ENCODE measurements around the gene LBH. TPM values are rescaled to one million over a fixed set of nuclear protein-coding genes. Genes with fewer than 3 reads are reported as not detected.

LBH gene
- total RNA-seq, 1 donor from 2014 or later = 116 TPM

GRCh38 chr2:30260941-30261340, 29.6 kb downstream of the LBH start:
- no peak for DNase-seq (ENCODE audit: low spot score in 2 of 2)
- no peaks in the 10 kb centered on the region for H3K9me3 ChIP-seq
- peaks cover 0 to 2% of the 10 kb centered on the region in 2 donors for H3K4me1 ChIP-seq
- intact Hi-C loops (cut with DNase I) = no loop called here
- H3K27me3 ChIP-seq = no peaks in the 10 kb centered on the region
- TF ChIP-seq CTCF (IDR thresholded peaks at IDR 0.05) = no peak
- no peak overlapping the region for H3K4me3 ChIP-seq
- peaks cover 33 to 42% of the 10 kb centered on the region in 2 donors for H3K36me3 ChIP-seq
- no peak overlapping the region for H3K27ac ChIP-seq

- intact Hi-C loops (cut with DNase I) = no loop called here
- TF ChIP-seq CTCF (IDR thresholded peaks at IDR 0.05) = no peak
- no peak for DNase-seq (ENCODE audit: low spot score in 2 of 2)
- Histone ChIP-seq H3K27ac (no peak overlapping the region), H3K36me3 (peaks cover 33 to 34% of the 10 kb centered on the region in 2 donors), H3K9me3 (no peaks in the 10 kb centered on the region), H3K4me3 (no peak overlapping the region), H3K27me3 (no peaks in the 10 kb centered on the region), H3K4me1 (peaks cover 5 to 9% of the 10 kb centered on the region in 2 donors)
Measured at GRCh38 chr2:30261695-30262211, 30.4 kb downstream of the LBH start.

DNA sequence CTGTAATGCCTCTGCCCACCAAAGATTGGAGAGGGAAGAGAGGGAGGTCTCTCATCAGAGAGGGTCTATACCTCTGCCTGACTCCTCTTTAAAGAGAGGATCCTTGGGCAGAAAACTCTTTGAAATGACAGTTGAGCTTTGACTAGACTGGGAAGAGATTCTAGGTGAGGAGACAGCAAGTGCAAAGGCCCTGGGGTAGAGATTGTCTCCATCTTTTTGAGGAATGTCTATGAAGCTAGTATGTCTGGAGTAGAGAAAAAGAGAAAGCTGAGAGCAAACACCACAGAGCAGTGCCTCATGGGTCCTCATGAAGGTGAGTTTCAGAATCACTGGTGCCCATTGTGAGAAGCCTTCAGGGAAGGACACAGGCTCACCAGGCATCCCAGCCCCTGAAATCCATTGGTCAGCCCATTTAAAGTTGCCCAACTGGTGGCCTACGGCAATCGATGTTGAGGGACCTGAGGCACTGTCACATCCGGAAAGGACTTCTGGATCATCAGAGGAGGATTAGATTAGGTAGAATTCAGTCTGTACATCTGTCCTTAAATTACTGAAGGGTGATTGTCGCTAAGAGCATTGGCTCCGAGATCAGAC, 31.5 kb downstream of the LBH start:
- intact Hi-C loops (cut with DNase I) = no loop called here
- Histone ChIP-seq H3K9me3 (no peaks in the 10 kb centered on the region), H3K4me3 (no peak overlapping the region), H3K36me3 (peaks cover 22 to 24% of the 10 kb centered on the region in 2 donors), H3K27ac (no peak overlapping the region), H3K27me3 (no peaks in the 10 kb centered on the region), H3K4me1 (peaks cover 5 to 11% of the 10 kb centered on the region in 2 donors)
- no peak for DNase-seq (ENCODE audit: low spot score in 2 of 2)
- TF ChIP-seq CTCF (IDR thresholded peaks at IDR 0.05) = no peak

DNA sequence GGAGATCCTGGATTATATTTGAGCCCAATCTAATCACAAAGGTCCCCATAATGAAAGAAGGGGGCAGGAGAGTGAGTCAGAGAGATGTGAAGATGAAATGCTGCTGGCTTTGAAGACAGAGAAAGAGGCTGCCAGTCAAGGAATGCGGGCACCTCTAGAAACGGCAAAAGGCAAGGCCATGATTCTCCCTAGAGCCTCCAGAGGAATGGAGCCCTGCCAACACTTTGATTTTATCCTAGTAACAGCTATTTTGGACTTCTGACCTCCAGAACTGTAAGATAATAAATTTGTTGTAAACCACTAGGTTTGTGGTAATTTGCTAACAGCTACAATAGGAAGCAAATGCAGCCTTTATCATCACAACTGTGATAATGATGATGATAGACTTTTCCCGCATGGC, 32.9 kb downstream of the LBH start:
- H3K27ac ChIP-seq = no peak overlapping the region
- no peak overlapping the region for H3K4me3 ChIP-seq
- TF ChIP-seq CTCF (IDR thresholded peaks at IDR 0.05) = no peak
- H3K36me3 ChIP-seq = peaks cover 8 to 9% of the 10 kb centered on the region in 2 donors
- H3K27me3 ChIP-seq = no peaks in the 10 kb centered on the region
- no peaks in the 10 kb centered on the region for H3K9me3 ChIP-seq
- DNase-seq (ENCODE audit: low spot score in 2 of 2) = no peak
- intact Hi-C loops (cut with DNase I) = no loop called here
- H3K4me1 ChIP-seq = peaks cover 5 to 14% of the 10 kb centered on the region in 2 donors

DNA sequence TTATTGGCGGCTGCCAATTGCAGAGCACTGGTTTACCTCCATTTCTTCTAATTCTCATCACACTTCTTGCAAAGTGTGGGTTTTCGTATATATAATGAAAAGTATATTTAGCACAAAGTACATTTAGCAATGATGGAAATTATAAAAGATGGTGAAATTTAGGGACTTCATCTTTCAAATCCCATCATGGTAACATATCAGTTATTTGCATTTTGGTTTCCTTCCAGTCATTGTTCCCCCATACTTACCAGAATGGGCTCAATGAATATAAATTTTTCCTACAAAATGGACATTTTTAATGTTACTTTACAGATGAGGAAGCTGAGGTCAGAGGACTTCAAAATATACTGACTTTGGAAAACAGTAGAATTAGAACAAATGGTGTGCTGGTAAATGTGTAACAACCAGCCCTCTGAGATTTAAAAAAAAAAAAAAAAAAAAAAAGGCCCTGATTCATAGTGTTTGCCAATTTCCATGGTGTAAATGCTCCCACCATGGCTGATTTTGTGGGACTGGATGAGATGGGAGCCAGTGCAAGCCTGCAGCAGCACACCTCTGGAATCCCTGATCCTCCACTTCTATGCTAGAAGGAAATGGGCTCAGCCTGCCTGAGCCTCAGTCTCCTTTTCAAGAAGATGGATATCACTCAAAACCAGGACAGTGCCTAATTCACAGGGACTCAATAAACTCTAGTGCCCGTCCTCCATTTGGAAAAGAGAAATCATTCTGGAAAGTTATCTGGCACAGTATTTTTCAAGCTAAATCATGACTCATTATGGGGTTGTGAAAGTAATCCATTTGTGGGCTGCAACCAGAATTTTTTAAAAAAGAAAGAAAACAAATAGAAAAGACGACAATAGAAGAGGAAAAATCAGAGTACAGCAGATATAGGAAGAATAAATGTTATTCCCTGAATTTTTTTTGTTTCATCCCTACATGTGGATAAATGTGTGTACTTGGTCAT, 34.0 kb downstream of the LBH start:
- no peaks in the 10 kb centered on the region for H3K27me3 ChIP-seq
- H3K4me3 ChIP-seq = no peak overlapping the region
- peaks cover 0 to 6% of the 10 kb centered on the region in 2 donors for H3K36me3 ChIP-seq
- H3K9me3 ChIP-seq = no peaks in the 10 kb centered on the region
- DNase-seq (ENCODE audit: low spot score in 2 of 2) = no peak
- peaks cover 5 to 14% of the 10 kb centered on the region in 2 donors for H3K4me1 ChIP-seq
- no peak for TF ChIP-seq CTCF (IDR thresholded peaks at IDR 0.05)
- intact Hi-C loops (cut with DNase I) = no loop called here
- peak overlapping the region; percentile 52 to 60 for H3K27ac ChIP-seq

Measured in ascending aorta (tissue), 2 donors.